HFF-Myc (cell line): ENCODE measurements around the gene MRC2.

ENCODE experiments used
- DNase-seq: peaks from one replicate; pipeline ENCODE4 v3.0.0-alpha.2; 2011; ENCODE audit warnings: low read depth; ENCODE audit errors: extremely low read depth
- H3K4me3 ChIP-seq: replicated peaks from 2 replicates; pipeline ENCODE4 v1.5.1; 2011; ENCODE audit warnings: low read depth, mild to moderate bottlenecking, control low read depth, low read length
- CTCF ChIP-seq: IDR thresholded peaks from 2 replicates; pipeline ENCODE4 v1.5.1; 2012; ENCODE audit warnings: mild to moderate bottlenecking, low read depth, low read length, control low read depth; ENCODE audit errors: missing control alignments

The MRC2 gene

GRCh38 chr17:62657690-62658089 is 30.2 kb downstream of the MRC2 start:
- H3K4me3 ChIP-seq, result no peak overlapping the region
- DNase-seq, result no peak
- TF ChIP-seq CTCF, result no peak

DNA sequence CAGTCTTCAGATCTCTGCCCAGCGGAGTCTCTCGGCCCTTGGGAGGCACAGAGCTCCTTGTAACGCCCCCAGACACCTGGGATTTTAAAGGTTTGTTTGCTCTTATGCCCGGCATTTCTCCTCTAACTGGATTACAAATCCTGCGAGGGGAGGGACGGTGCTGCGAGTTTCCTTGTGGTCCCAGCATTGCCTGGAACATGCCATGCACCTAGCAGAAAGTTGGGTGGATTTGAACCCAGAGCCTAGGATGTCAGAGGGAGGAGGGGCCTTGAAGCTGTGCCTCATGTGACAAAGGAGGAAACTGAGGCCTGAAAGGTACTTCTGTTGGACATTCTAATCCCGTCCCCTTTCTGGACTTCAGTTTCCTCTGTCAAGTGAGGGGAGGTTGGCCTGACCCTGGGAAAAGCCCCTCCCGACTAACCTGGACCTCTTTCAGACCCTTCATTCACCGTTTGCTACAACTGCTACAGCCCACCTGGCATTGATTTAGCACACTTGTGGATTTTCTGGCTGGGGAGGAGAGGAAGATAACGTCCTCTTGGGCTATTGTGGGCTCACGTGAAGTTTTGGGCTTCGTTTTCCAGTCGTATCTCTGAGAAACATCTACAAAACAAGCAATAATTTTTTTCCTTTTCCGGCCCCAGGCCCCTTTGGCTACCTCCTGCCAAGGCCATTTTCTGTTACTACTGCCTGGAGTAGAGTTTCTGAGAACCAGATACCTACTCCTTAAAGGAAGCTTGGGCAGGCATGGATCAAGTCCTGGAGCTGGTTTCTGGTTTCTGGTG is 30.9 kb downstream of the MRC2 start:
- DNase-seq, result no peak
- no peak overlapping the region for H3K4me3 ChIP-seq
- TF ChIP-seq CTCF, result no peak

DNA sequence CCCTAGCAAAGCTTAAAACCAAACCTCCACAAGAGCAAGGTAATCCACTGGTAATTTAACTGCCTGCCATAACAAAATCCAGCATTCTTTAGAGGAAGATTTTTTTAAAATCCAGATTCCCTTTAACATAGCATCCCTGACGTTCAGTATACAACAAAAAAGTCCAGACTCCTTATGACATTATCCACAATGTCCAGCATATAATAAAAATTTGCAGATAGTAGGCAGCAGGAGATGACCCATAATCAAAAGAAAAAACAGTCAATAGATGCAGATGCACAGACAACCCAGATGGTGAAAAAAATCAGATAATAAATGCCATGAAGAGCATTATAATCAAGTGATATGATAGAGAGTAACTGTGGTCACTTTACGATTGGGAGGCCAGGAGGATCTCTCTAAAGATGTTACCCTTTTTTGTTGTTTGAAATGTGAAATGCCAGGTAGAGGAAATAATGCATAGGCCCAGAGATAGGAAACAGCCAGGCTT is 33.2 kb downstream of the MRC2 start:
- TF ChIP-seq CTCF, result no peak

GRCh38 chr17:62661337-62661736 is 33.9 kb downstream of the MRC2 start:
- TF ChIP-seq CTCF, result no peak
- H3K4me3 ChIP-seq, result no peak overlapping the region
- DNase-seq, result no peak

More for the DNA sequence above, 33.2 kb downstream of the MRC2 start:
- DNase-seq, result no peak
- H3K4me3 ChIP-seq, result no peak overlapping the region

DNA sequence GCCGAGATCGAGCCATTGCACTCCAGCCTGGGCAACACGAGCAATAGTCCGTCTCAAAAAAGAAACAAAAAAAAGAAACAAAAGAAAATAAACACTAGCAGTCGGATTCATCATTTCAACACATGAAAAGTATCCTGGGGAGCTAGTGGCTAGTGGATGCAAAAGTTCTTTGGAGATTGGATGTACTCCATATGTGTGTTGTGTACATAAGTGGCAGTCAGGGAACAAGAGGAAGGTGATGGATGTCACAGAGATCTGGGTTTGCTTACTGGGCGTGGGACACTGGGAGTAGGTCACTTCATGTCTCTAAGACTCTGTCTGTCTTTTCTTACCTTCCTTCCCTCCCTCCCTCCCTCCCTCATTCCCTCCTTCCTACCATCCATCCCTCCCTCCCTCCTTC is 35.4 kb downstream of the MRC2 start:
- no peak overlapping the region for H3K4me3 ChIP-seq
- DNase-seq, result no peak
- TF ChIP-seq CTCF, result no peak

- H3K4me3 ChIP-seq, result no peak overlapping the region
- TF ChIP-seq CTCF, result no peak
- DNase-seq, result no peak
Measured at GRCh38 chr17:62663304-62663703, 35.8 kb downstream of the MRC2 start.
